ENCODE results near the gene SOCS2. TPM values are rescaled to one million over a fixed set of nuclear protein-coding genes. Genes with fewer than 3 reads are reported as not detected.
"Not testable (repeated sequence)": the region's sequence is repeated elsewhere in the genome, so short reads cannot be mapped to it uniquely, and the experiment has no call there.

Gene SOCS2
- total RNA-seq, 2 donors from 2014 or later, result 14.2 to 23.4 TPM

DNA sequence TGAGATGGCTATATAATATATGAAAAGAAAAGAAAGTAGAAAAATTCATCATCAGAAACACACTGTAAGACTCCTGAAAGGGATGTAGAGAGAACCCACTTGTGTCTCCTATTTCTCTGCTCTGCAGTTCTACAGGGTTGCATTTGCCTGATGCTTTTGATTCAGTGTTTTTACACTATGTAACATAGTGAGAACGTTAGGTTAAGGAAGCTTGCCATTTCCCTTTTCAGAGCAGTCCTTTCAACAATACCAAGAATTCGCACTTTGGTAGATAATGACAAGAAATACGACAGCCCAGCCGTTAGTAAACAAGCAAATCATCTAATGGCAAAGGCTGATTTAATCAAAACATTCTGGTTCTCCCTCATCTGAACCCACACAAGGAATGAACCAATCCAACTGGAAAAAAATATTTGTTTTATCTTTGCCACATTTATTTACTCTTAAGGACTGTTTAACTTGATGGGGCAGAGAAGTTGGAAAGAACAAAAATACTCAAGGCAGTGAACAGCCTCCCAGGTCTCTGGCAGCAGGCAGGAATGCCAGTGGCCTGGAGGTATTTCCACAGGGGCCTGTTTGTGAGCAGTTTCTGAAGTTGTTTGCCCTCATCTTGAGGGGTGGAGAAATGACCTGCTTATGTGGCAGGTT lies 30.8 kb upstream of the SOCS2 start:
- Histone ChIP-seq H3K9ac (ENCODE audit: low read depth in 2 of 2, low read length in 2 of 2) (no peak overlapping the region), H3K27me3 (no peaks in the 10 kb centered on the region), H3K4me1 (no peaks in the 10 kb centered on the region), H3K4me3 (no peak overlapping the region), H3K36me3 (no peaks in the 10 kb centered on the region), H3K27ac (no peak overlapping the region), H3K9me3 (no peaks in the 10 kb centered on the region)
- intact Hi-C loops (cut with DNase I), result no loop called here
- TF ChIP-seq CTCF (IDR thresholded peaks at IDR 0.05), result no peak
- DNase-seq, result no peak

DNA sequence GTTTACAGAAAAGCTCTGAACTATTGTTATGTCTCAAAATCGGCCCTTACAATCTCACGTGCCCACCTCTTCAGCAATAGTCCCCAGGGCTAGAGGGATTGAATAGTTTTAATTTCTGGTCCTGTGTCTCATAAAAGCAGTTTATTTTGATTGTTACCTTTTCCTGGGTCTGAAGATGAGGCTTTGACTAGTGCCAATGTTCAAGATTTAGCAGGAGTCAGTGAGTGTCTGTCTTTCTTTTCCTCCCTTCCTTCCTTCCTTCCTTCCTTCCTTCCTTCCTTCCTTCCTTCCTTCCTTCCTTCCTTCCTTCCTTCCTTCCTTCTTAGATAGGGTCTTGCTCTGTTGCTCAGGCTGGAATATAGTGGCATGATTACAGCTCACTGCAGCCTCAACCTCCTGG lies 24.7 kb upstream of the SOCS2 start:
- no peaks in the 10 kb centered on the region for H3K9me3 ChIP-seq
- intact Hi-C loops (cut with DNase I), result no loop called here
- TF ChIP-seq CTCF (IDR thresholded peaks at IDR 0.05), result no peak

DNA sequence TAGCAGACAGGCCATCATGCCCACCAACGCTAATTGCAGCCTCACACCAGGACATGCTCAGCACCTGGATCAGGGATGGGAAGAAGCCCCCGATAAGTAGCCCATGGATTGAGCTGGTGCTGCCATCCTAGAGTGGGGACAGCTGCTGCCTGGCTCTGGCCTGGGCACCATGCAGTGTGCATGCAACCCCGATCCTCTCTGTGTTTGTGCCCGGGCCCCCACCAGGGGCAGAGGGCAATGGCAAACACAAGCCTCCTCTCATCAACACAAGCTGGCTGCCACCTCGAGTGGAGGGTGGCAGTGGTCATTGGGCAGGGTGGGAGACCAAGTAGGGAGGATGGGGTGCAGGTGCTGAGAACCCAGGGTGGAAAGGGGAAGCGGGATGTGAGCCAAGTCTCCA lies 23.3 kb upstream of the SOCS2 start:
- H3K4me1 ChIP-seq, result no peaks in the 10 kb centered on the region
- H3K9ac ChIP-seq (ENCODE audit: low read depth in 2 of 2, low read length in 2 of 2), result no peak overlapping the region
- DNase-seq, result no peak
- intact Hi-C loops (cut with DNase I), result no loop called here
- TF ChIP-seq CTCF (IDR thresholded peaks at IDR 0.05), result no peak
- no peak overlapping the region for H3K27ac ChIP-seq
- no peak overlapping the region for H3K4me3 ChIP-seq
- H3K36me3 ChIP-seq, result no peaks in the 10 kb centered on the region
- no peaks in the 10 kb centered on the region for H3K27me3 ChIP-seq
- H3K9me3 ChIP-seq, result no peaks in the 10 kb centered on the region

More for the DNA sequence above, 24.7 kb upstream of the SOCS2 start:
- Histone ChIP-seq H3K27ac (no peak overlapping the region), H3K36me3 (no peaks in the 10 kb centered on the region), H3K27me3 (no peaks in the 10 kb centered on the region), H3K4me1 (no peaks in the 10 kb centered on the region), H3K4me3 (no peak overlapping the region), H3K9ac (ENCODE audit: low read depth in 2 of 2, low read length in 2 of 2) (no peak overlapping the region)
- no peak for DNase-seq

DNA sequence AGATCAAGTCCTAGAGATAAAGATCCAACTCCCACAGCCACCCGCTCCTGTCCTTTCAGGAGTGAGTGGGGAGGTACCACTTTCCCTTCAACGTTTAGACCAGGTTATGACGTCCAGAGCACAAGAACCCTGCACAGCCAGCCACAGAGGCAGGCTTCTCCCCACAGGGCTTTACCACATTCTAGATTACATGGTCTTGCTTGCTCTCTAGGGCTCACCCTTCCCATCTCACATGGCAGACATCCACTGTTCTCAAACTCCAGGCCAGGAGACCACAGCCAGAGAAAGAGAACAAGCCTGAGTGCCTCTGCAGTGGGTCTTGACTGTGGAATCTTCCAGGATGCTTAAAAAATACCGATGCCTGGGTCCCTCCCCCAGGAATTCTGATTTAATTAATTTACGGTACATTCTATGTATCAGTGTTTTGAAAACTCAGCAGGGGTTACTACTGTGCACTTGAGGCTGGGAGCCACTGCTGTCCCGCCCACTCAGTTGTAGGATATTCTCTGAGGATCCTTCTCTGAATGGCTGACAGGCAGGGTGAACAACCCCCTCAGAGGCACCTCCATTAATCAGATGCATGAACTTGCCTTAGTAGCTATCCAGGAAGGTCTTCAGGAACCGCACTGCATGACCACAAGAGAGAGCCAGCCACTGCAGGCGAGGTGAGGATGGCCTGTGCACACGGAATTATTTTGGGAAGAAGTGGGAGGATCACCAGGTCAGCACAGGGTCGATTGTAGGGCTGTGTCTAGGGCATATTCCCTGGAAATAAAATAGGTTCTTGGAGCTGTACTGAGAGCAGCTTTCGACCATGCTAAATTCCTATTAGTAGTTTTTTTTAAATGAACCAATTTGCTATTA lies 21.5 kb upstream of the SOCS2 start:
- no peak for TF ChIP-seq CTCF (IDR thresholded peaks at IDR 0.05)
- Histone ChIP-seq H3K4me1 (no peaks in the 10 kb centered on the region), H3K9me3 (no peaks in the 10 kb centered on the region), H3K27ac (no peak overlapping the region), H3K4me3 (no peak overlapping the region), H3K36me3 (no peaks in the 10 kb centered on the region), H3K9ac (ENCODE audit: low read depth in 2 of 2, low read length in 2 of 2) (no peak overlapping the region), H3K27me3 (no peaks in the 10 kb centered on the region)
- intact Hi-C loops (cut with DNase I), result no loop called here
- DNase-seq, result no peak

DNA sequence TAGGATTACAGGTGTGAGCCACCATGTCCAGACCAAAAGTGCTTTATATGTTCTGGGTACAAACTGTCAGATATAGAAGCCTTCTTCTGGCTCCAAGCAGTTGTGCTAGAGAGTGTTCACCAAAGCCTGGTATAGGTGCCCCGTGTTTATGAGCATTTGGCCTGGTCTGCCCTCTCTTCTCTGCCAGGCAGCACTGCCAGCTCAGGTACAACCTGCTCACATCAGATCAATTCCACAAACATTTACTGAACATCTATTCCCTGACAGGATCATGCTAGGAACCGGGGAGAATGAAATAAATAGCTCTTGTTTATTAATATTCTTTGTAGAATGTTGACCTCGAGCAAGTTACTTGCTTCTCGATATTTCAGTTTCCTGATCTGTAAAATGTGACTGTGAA lies 20.0 kb upstream of the SOCS2 start:
- intact Hi-C loops (cut with DNase I), result no loop called here
- DNase-seq, result no peak
- no peaks in the 10 kb centered on the region for H3K4me1 ChIP-seq

GRCh38 chr12:93557879-93558278 lies 14.6 kb upstream of the SOCS2 start:
- H3K9ac ChIP-seq (ENCODE audit: low read depth in 2 of 2, low read length in 2 of 2); H3K9me3 ChIP-seq; H3K27ac ChIP-seq; H3K4me1 ChIP-seq; H3K4me3 ChIP-seq; H3K36me3 ChIP-seq; DNase-seq; intact Hi-C loops (cut with DNase I); H3K27me3 ChIP-seq: not testable (repeated sequence)

More for the DNA sequence above, 20.0 kb upstream of the SOCS2 start:
- no peak for TF ChIP-seq CTCF (IDR thresholded peaks at IDR 0.05)
- H3K27me3 ChIP-seq, result no peaks in the 10 kb centered on the region
- H3K4me3 ChIP-seq, result no peak overlapping the region
- H3K9ac ChIP-seq (ENCODE audit: low read depth in 2 of 2, low read length in 2 of 2), result no peak overlapping the region
- H3K27ac ChIP-seq, result no peak overlapping the region
- no peaks in the 10 kb centered on the region for H3K9me3 ChIP-seq
- no peaks in the 10 kb centered on the region for H3K36me3 ChIP-seq

DNA sequence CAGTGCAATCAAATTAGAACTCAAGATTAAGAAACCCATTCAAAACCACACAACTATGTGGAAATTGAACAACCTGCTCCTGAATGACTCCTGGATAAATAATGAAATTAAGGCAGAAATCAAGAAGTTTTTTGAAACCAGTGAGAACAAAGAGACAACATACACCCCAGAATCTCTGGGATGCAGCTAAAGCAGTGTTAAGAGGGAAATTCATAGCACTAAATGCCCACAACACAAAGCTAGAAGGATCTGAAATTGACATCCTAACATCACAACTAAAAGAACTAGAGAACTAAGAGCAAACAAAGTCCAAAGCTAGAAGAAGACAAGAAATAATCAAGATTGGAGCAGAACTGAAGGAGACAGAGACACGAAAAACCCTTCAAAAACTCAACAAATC lies 13.8 kb upstream of the SOCS2 start:
- H3K27me3 ChIP-seq; intact Hi-C loops (cut with DNase I); H3K27ac ChIP-seq; DNase-seq; H3K4me3 ChIP-seq; H3K36me3 ChIP-seq; H3K9me3 ChIP-seq; H3K4me1 ChIP-seq; H3K9ac ChIP-seq (ENCODE audit: low read depth in 2 of 2, low read length in 2 of 2): not testable (repeated sequence)
